ENCODE data around the gene NPAS2. TPM values are rescaled to one million over a fixed set of nuclear protein-coding genes. Genes with fewer than 3 reads are reported as not detected.

NPAS2 gene
- total and polyA plus RNA-seq, 2 donors (not counting 3 experiments of a cell fraction or from before 2014, with no cell fraction given) = 29.0 to 53.9 TPM

GRCh38 chr2:100978582-100979191 is 158.7 kb downstream of the NPAS2 start:
- Histone ChIP-seq H4K20me1 (replicated peaks; ENCODE audit: control insufficient read depth, extremely low read depth, insufficient read depth, low read length) (no peaks in the 10 kb centered on the region), H3K9me3 (replicated peaks; ENCODE audit: control insufficient read depth, insufficient read depth, low read length) (no peaks in the 10 kb centered on the region), H3K4me1 (ENCODE audit: control insufficient read depth, extremely low read depth, insufficient read depth, low read length) (peaks cover 12% of the 10 kb centered on the region), H3K9ac (replicated peaks; ENCODE audit: extremely low read depth, insufficient read depth, low read length) (peak overlapping the region; percentile 67), H3K9me1 (replicated peaks; ENCODE audit: control insufficient read depth, extremely low read depth, insufficient read depth, low read length) (no peaks in the 10 kb centered on the region), H3K27ac (ENCODE audit: insufficient read depth, low read depth, low read length) (peak overlapping the region; percentile 83), H2AFZ (ENCODE audit: low read depth, low read length) (no peak overlapping the region), H3K4me3 (replicated peaks in 1 of 3; ENCODE audit: insufficient read depth in 1 of 3, low read depth in 1 of 3, low read length in 3 of 3) (no peak overlapping the region), H3K36me3 (ENCODE audit: control insufficient read depth in 2 of 2, extremely low read depth in 1 of 2, insufficient read depth in 2 of 2, low read length in 2 of 2) (peaks cover 7 to 25% of the 10 kb centered on the region in 2 experiments), H3K79me2 (ENCODE audit: control insufficient read depth, insufficient read depth, low read length) (no peaks in the 10 kb centered on the region), H3K27me3 (ENCODE audit: control insufficient read depth in 2 of 2, insufficient read depth in 2 of 2, low read length in 2 of 2) (no peaks in the 10 kb centered on the region), H3K4me2 (ENCODE audit: insufficient read depth, low read length) (peak overlapping the region; percentile 69)
- intact Hi-C loops (cut with micrococcal nuclease) (loop anchor here (1.0 kb wide), 1 partner anchor 99 kb away; no protein-coding TSS in a partner anchor), dilution Hi-C loops (cut with MboI; ENCODE audit: extremely low pct_ligation_motif_present, low sequenced_read_pairs) (no loop called here)
- TSS peak; percentile 70 for BruUV-seq (replicated peaks)
- DNase-seq (ENCODE audit: low read depth, low spot score) (peak; percentile 84), FAIRE-seq (peak; percentile 42)
- CTCF ChIA-PET = interaction anchor here (0.9 to 3.9 kb wide), 4 partner anchors 9 to 248 kb away, joined by 3 to 22 read pairs (median 4); no protein-coding TSS in a partner anchor
- TF ChIP-seq MYC (IDR thresholded peaks at IDR 0.05; ENCODE audit: low read depth, low read length) (no peak), MAX (IDR thresholded peaks at IDR 0.05; ENCODE audit: insufficient read depth, insufficient read length) (no peak), GATA2 (IDR thresholded peaks at IDR 0.05; ENCODE audit: insufficient read depth, insufficient read length, low read depth, low read length) (no peak), POLR2A (IDR thresholded peaks at IDR 0.05; ENCODE audit: low read depth, low read length) (peak; percentile 48), EZH2 (IDR thresholded peaks at IDR 0.05; ENCODE audit: borderline replicate concordance, low read depth, low read length, severe bottlenecking) (no peak), FOS (IDR thresholded peaks at IDR 0.05; ENCODE audit: borderline replicate concordance, insufficient read depth, low read length) (peak; percentile 38), POLR2AphosphoS5 (IDR thresholded peaks at IDR 0.05; ENCODE audit: insufficient read depth, low read depth, low read length) (peak; percentile 38), JUN (IDR thresholded peaks at IDR 0.05; ENCODE audit: borderline replicate concordance, insufficient read depth, insufficient read length, low read depth) (no peak), CTCF (IDR thresholded peaks at IDR 0.05; ENCODE audit: extremely low read depth in 1 of 2, insufficient read depth in 1 of 2, low read depth in 1 of 2, low read length in 2 of 2) (no peak)
- POLR2A ChIA-PET = no interaction called here
